CD4-positive, alpha-beta memory T cell (primary cell): ENCODE measurements around the gene SPON2. TPM values are rescaled to one million over a fixed set of nuclear protein-coding genes. Genes with fewer than 3 reads are reported as not detected.

Experiments used
- CTCF ChIA-PET: fragments of 350-600 bp; sonication (Branson Sonifier 250); formaldehyde crosslinking; loops from one replicate; lab custom pipeline; 2021; ENCODE audit warnings: inconsistent platforms; ENCODE audit not compliant: partially characterized antibody; lab: Charles Lee
- POLR2A ChIA-PET: fragments of 350-600 bp; sonication (Branson Sonifier 250); formaldehyde crosslinking; loops from one replicate; lab custom pipeline; 2021; ENCODE audit not compliant: partially characterized antibody; lab: Charles Lee
- DNase-seq, 5 donors: peaks; one replicate each; pipeline versions ENCODE4 v3.0.0 to v3.0.0-alpha.2; 2020 to 2022; ENCODE audit warnings: mixed read lengths in 1 of 5
- H3K27ac ChIP-seq: one replicate; pipeline ENCODE4 v1.7.0; 2013; ENCODE audit warnings: low read depth, low read length
- H3K27me3 ChIP-seq: 2 replicates; pipeline ENCODE4 v1.7.0; 2013; ENCODE audit warnings: mild to moderate bottlenecking, low read length, moderate library complexity; ENCODE audit not compliant: insufficient read depth
- H3K36me3 ChIP-seq: 2 replicates; pipeline ENCODE4 v1.7.0; 2013; ENCODE audit warnings: mild to moderate bottlenecking, low read length, moderate library complexity; ENCODE audit not compliant: insufficient read depth
- H3K4me1 ChIP-seq: 2 replicates; pipeline ENCODE4 v1.7.0; 2013; ENCODE audit warnings: mild to moderate bottlenecking, low read length, moderate library complexity; ENCODE audit not compliant: insufficient read depth
- H3K4me3 ChIP-seq, 2 donors: one replicate each; pipeline ENCODE4 v1.7.0; 2013; ENCODE audit warnings: low read length in 2 of 2, mild to moderate bottlenecking in 1 of 2
- H3K9me3 ChIP-seq, 2 donors: one replicate each; pipeline ENCODE4 v1.7.0; 2013; ENCODE audit warnings: low read length in 2 of 2, control low read depth in 1 of 2; ENCODE audit not compliant: control insufficient read depth in 1 of 2
- H3K27ac Mint-ChIP-seq, 7 donors: one replicate each; pipeline ENCODE4 v1.8.0; 2020 to 2021; ENCODE audit warnings: mixed read lengths in 7 of 7, mild to moderate bottlenecking in 6 of 7, inconsistent platforms in 3 of 7, moderate library complexity in 3 of 7
- H3K27me3 Mint-ChIP-seq, 2 donors: one replicate each; pipeline ENCODE4 v1.8.0; 2020 to 2021; ENCODE audit warnings: mixed read lengths in 2 of 2
- H3K36me3 Mint-ChIP-seq, 2 donors: one replicate each; pipeline ENCODE4 v1.8.0; 2020 to 2021; ENCODE audit warnings: mixed read lengths in 2 of 2, inconsistent platforms in 1 of 2, mild to moderate bottlenecking in 1 of 2
- H3K4me1 Mint-ChIP-seq, 4 donors: one replicate each; pipeline ENCODE4 v1.8.0; 2020 to 2021; ENCODE audit warnings: mixed read lengths in 4 of 4, mild to moderate bottlenecking in 1 of 4
- H3K4me3 Mint-ChIP-seq, 8 donors: one replicate each; pipeline ENCODE4 v1.8.0; 2020 to 2021; ENCODE audit warnings: mixed read lengths in 8 of 8, mild to moderate bottlenecking in 7 of 8, moderate library complexity in 6 of 8, inconsistent platforms in 3 of 8
- H3K9me3 Mint-ChIP-seq, 8 donors: one replicate each; pipeline ENCODE4 v1.8.0; 2020 to 2021; ENCODE audit warnings: mixed read lengths in 8 of 8, mild to moderate bottlenecking in 5 of 8, inconsistent platforms in 3 of 8, moderate library complexity in 1 of 8
- intact Hi-C: fragments of 100-400 bp; cut with micrococcal nuclease; formaldehyde crosslinking; loops from one replicate; pipeline ENCODE4 v1.15.1; 2023
- polyA plus RNA-seq, 2 donors: library from polyadenylated mRNA; unstranded; fragments of 300-500 nt; fragmentation: Illumina TruSeq; gene quantifications; one replicate each; pipeline ENCODE4 v1.2.3, GENCODE V29; 2021
- total RNA-seq, 2 experiments: library from RNA; stranded (reverse); gene quantifications; one replicate each; pipeline ENCODE4 v1.2.3, GENCODE V29; 2021

SPON2 gene
- total and polyA plus RNA-seq, 4 experiments from 2014 or later, result 5.4 to 8.4 (median 7.2) TPM

- H3K27me3 Mint-ChIP-seq, result no peaks in the 10 kb centered on the region
- peaks cover 4 to 20% (median 7%) of the 10 kb centered on the region in 4 donors for H3K4me1 Mint-ChIP-seq
- intact Hi-C loops, result no loop called here
- H3K36me3 Mint-ChIP-seq, result peaks cover 7 to 10% of the 10 kb centered on the region in 2 donors
- CTCF ChIA-PET, result no interaction called here
- H3K4me1 ChIP-seq, result peaks cover 16% of the 10 kb centered on the region
- H3K27me3 ChIP-seq, result no peaks in the 10 kb centered on the region
- H3K27ac Mint-ChIP-seq, result peak overlapping the region in 2 of 7 donors; percentile 21 to 70
- peaks cover 0 to 2% (median 0%) of the 10 kb centered on the region in 8 donors for H3K9me3 Mint-ChIP-seq
- no peak overlapping the region for H3K4me3 ChIP-seq
- no peak overlapping the region for H3K27ac ChIP-seq
- no peak overlapping the region for H3K4me3 Mint-ChIP-seq
- DNase-seq, result no peak
- no peaks in the 10 kb centered on the region for H3K9me3 ChIP-seq
- POLR2A ChIA-PET, result interaction anchor here (0.9 kb wide), 1 partner anchor 36 kb away, joined by 3 read pairs; no protein-coding TSS in a partner anchor
- H3K36me3 ChIP-seq, result peaks cover 17% of the 10 kb centered on the region
Measured at GRCh38 chr4:1208970-1209704, 36.8 kb upstream of the SPON2 start.

GRCh38 chr4:1208266-1208961, 36.0 kb upstream of the SPON2 start:
- intact Hi-C loops, result no loop called here
- Mint-ChIP-seq H3K27me3 (no peaks in the 10 kb centered on the region), H3K4me3 (peak overlapping the region in 1 of 8 donors; percentile 25), H3K9me3 (peaks cover 0 to 2% (median 0%) of the 10 kb centered on the region in 8 donors), H3K27ac (peak overlapping the region in 2 of 7 donors; percentile 12 to 21), H3K4me1 (peaks cover 10 to 27% (median 14%) of the 10 kb centered on the region in 4 donors), H3K36me3 (peaks cover 7 to 10% of the 10 kb centered on the region in 2 donors)
- Histone ChIP-seq H3K27ac (no peak overlapping the region), H3K27me3 (no peaks in the 10 kb centered on the region), H3K9me3 (no peaks in the 10 kb centered on the region), H3K36me3 (peaks cover 17% of the 10 kb centered on the region), H3K4me1 (peaks cover 23% of the 10 kb centered on the region), H3K4me3 (no peak overlapping the region)
- ChIA-PET CTCF (no interaction called here), POLR2A (interaction anchor here (0.9 kb wide), 1 partner anchor 35 kb away, joined by 3 read pairs; no protein-coding TSS in a partner anchor)
- no peak for DNase-seq

- Mint-ChIP-seq H3K27me3 (no peaks in the 10 kb centered on the region), H3K27ac (no peak overlapping the region), H3K4me3 (no peak overlapping the region), H3K4me1 (peaks cover 14 to 34% (median 19%) of the 10 kb centered on the region in 4 donors), H3K36me3 (peaks cover 7% of the 10 kb centered on the region in 2 donors), H3K9me3 (peaks cover 0 to 2% (median 0%) of the 10 kb centered on the region in 8 donors)
- H3K27me3 ChIP-seq, result no peaks in the 10 kb centered on the region
- H3K36me3 ChIP-seq, result peaks cover 13% of the 10 kb centered on the region
- CTCF ChIA-PET, result no interaction called here
- no peak overlapping the region for H3K4me3 ChIP-seq
- peaks cover 30% of the 10 kb centered on the region for H3K4me1 ChIP-seq
- H3K27ac ChIP-seq, result no peak overlapping the region
- POLR2A ChIA-PET, result interaction anchor here (0.6 kb wide), 1 partner anchor 20 kb away, joined by 5 read pairs; no protein-coding TSS in a partner anchor
- H3K9me3 ChIP-seq, result no peaks in the 10 kb centered on the region
- intact Hi-C loops, result no loop called here
- DNase-seq, result no peak
Measured at GRCh38 chr4:1207603-1208265, 35.4 kb upstream of the SPON2 start.

GRCh38 chr4:1207157-1207470, 34.7 kb upstream of the SPON2 start:
- DNase-seq, result no peak
- intact Hi-C loops, result no loop called here
- Mint-ChIP-seq H3K4me1 (peaks cover 16 to 40% (median 23%) of the 10 kb centered on the region in 4 donors), H3K27ac (no peak overlapping the region), H3K4me3 (no peak overlapping the region), H3K36me3 (peaks cover 7% of the 10 kb centered on the region in 2 donors), H3K9me3 (peaks cover 0 to 2% (median 0%) of the 10 kb centered on the region in 8 donors), H3K27me3 (no peaks in the 10 kb centered on the region)
- Histone ChIP-seq H3K27me3 (no peaks in the 10 kb centered on the region), H3K4me3 (no peak overlapping the region), H3K4me1 (peaks cover 36% of the 10 kb centered on the region), H3K9me3 (no peaks in the 10 kb centered on the region), H3K36me3 (peaks cover 8% of the 10 kb centered on the region), H3K27ac (no peak overlapping the region)
- ChIA-PET CTCF (no interaction called here), POLR2A (interaction anchor here (0.6 kb wide), 1 partner anchor 19 kb away, joined by 5 read pairs; no protein-coding TSS in a partner anchor)

GRCh38 chr4:1206299-1207156, 34.1 kb upstream of the SPON2 start:
- Mint-ChIP-seq H3K36me3 (peaks cover 3 to 4% of the 10 kb centered on the region in 2 donors), H3K4me1 (peaks cover 20 to 46% (median 28%) of the 10 kb centered on the region in 4 donors), H3K27me3 (no peaks in the 10 kb centered on the region), H3K4me3 (no peak overlapping the region), H3K9me3 (peaks cover 0 to 2% (median 0%) of the 10 kb centered on the region in 8 donors), H3K27ac (peak overlapping the region in 1 of 7 donors; percentile 30)
- H3K4me1 ChIP-seq, result peaks cover 42% of the 10 kb centered on the region
- no peaks in the 10 kb centered on the region for H3K27me3 ChIP-seq
- H3K4me3 ChIP-seq, result no peak overlapping the region
- ChIA-PET POLR2A (interaction anchor here (6.9 kb wide), 1 partner anchor 42 kb away, joined by 79 read pairs; the partner anchor contains the start of gene CTBP1), CTCF (interaction anchor here (1.6 kb wide), 1 partner anchor 39 kb away, joined by 3 read pairs; no protein-coding TSS in a partner anchor)
- DNase-seq, result no peak
- no peaks in the 10 kb centered on the region for H3K9me3 ChIP-seq
- intact Hi-C loops, result no loop called here
- peaks cover 8% of the 10 kb centered on the region for H3K36me3 ChIP-seq
- H3K27ac ChIP-seq, result no peak overlapping the region

- Histone ChIP-seq H3K27ac (no peak overlapping the region), H3K9me3 (no peaks in the 10 kb centered on the region), H3K36me3 (peaks cover 1% of the 10 kb centered on the region), H3K4me3 (no peak overlapping the region), H3K4me1 (peaks cover 49% of the 10 kb centered on the region), H3K27me3 (no peaks in the 10 kb centered on the region)
- Mint-ChIP-seq H3K27ac (no peak overlapping the region), H3K4me1 (peaks cover 22 to 51% (median 32%) of the 10 kb centered on the region in 4 donors), H3K4me3 (no peak overlapping the region), H3K36me3 (peaks cover 0 to 2% of the 10 kb centered on the region in 2 donors), H3K27me3 (no peaks in the 10 kb centered on the region), H3K9me3 (peaks cover 0 to 2% (median 0%) of the 10 kb centered on the region in 8 donors)
- intact Hi-C loops, result no loop called here
- CTCF ChIA-PET, result interaction anchor here (1.6 to 3.4 kb wide), 2 partner anchors 13 to 38 kb away, joined by 3 to 22 read pairs; no protein-coding TSS in a partner anchor
- POLR2A ChIA-PET, result interaction anchor here (6.9 kb wide), 1 partner anchor 43 kb away, joined by 79 read pairs; the partner anchor contains the start of gene CTBP1
- no peak for DNase-seq
Measured at GRCh38 chr4:1205586-1206298, 33.4 kb upstream of the SPON2 start.
